ENCODE data around the gene AP5S1. TPM values are rescaled to one million over a fixed set of nuclear protein-coding genes. Genes with fewer than 3 reads are reported as not detected.

Gene AP5S1
- total RNA-seq: 10 to 100 TPM; 10.6 to 17.8 TPM

DNA sequence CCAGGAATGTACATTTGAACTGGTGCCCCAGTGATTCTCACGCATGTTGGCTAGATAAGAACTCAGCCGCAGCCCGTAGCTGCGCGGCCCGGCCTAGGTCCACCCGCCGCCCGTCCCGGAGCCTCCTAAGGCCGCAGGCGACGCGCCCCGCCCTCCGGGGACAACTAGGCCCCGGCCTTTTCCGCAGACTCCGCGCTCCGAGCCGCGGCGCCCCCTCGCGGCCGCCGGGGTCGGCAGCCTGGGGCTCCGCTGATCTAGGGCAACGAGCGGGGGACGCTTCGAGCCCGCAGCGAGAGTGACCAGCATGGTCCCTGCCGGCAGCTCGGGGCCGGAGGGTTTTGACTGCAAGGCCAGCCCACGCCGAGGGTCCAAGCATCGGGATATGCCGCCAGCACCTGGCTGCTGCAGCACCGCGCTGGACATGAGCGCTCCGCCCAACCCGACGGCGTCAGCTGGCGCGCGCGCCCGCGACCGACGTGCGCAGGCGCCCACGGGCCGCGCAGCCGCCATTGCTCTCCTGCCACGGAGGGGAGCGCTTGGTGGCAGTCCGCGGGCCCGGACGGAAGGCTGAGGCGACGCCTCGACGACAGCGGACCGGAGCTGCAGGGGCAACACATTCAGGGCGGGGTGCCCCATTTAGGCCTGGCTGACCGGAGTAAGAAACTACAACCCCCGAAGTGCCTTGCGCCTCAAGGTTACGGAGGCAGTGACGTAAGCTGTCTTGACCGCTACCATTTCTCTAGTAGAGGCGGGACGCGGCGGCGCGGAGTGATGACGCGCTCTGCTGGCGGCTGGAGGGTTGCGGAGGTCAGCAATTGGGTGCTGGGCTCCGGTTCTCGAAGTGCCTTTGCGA lies at the start of gene AP5S1:
Gene AP5S1 (plus strand): TSS at position 500 of the 853 bp plus-strand sequence. CDS start 1,571 bp downstream, outside the sequence.
- Mint-ChIP-seq H3K36me3 (peaks cover 0 to 14% of the 10 kb centered on the region in 2 donors), H3K9me3 (no peaks in the 10 kb centered on the region), H3K27ac (peak within 1 kb of the TSS; percentile 96 to 97)
- DNase-seq (ENCODE audit: low spot score in 2 of 2) (peak; percentile 94 to 96), ATAC-seq (peak; percentile 86 to 90)

- ATAC-seq (no peak), DNase-seq (ENCODE audit: low spot score in 2 of 2) (no peak)
- H3K27ac Mint-ChIP-seq: no peak overlapping the region
- no peaks in the 10 kb centered on the region for H3K9me3 Mint-ChIP-seq
- H3K36me3 Mint-ChIP-seq: no peaks in the 10 kb centered on the region
Measured at GRCh38 chr20:3771552-3772058, 48.7 kb upstream of the AP5S1 start.

DNA sequence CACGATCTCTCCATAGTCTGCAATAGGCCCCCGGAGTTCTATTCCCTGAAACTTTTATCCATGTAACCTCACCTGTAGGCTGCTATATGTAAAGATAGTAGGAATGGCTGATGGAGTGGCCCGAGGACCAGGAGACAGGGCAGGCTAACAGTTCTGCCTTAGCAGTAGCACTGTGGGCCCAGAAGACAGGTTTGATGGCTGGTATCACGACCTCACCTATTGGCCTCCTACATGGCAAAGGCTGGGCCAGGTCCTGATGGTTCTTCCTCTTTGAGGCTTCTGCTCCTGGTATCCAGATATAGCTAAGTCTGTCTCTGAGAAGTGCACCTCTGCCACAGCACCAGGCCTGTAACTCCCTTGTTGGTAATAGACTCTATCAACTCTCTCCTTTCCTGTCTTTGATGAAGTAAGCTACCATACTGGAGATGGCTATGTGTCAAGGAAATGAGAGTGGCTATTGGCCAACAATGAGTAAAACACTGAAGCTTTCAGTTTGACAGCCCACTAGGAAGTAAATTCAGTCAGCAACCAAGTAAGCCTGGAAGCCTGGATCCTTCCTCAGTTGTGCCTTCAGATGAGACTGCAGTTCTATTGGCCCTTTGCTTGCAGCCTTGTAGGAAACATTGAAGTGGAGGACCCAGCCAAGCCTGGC lies 44.8 kb upstream of the AP5S1 start:
- H3K9me3 Mint-ChIP-seq: no peaks in the 10 kb centered on the region
- H3K36me3 Mint-ChIP-seq: no peaks in the 10 kb centered on the region
- DNase-seq (ENCODE audit: low spot score in 2 of 2): no peak
- ATAC-seq: peak in 1 of 2 donors; percentile 17
- H3K27ac Mint-ChIP-seq: no peak overlapping the region

- Mint-ChIP-seq H3K36me3 (no peaks in the 10 kb centered on the region), H3K9me3 (no peaks in the 10 kb centered on the region), H3K27ac (peak overlapping the region in 1 of 2 donors; percentile 51)
- ATAC-seq (peak; percentile 40 to 63), DNase-seq (ENCODE audit: low spot score in 2 of 2) (no peak)
Measured at GRCh38 chr20:3777381-3777715, 43.0 kb upstream of the AP5S1 start.

DNA sequence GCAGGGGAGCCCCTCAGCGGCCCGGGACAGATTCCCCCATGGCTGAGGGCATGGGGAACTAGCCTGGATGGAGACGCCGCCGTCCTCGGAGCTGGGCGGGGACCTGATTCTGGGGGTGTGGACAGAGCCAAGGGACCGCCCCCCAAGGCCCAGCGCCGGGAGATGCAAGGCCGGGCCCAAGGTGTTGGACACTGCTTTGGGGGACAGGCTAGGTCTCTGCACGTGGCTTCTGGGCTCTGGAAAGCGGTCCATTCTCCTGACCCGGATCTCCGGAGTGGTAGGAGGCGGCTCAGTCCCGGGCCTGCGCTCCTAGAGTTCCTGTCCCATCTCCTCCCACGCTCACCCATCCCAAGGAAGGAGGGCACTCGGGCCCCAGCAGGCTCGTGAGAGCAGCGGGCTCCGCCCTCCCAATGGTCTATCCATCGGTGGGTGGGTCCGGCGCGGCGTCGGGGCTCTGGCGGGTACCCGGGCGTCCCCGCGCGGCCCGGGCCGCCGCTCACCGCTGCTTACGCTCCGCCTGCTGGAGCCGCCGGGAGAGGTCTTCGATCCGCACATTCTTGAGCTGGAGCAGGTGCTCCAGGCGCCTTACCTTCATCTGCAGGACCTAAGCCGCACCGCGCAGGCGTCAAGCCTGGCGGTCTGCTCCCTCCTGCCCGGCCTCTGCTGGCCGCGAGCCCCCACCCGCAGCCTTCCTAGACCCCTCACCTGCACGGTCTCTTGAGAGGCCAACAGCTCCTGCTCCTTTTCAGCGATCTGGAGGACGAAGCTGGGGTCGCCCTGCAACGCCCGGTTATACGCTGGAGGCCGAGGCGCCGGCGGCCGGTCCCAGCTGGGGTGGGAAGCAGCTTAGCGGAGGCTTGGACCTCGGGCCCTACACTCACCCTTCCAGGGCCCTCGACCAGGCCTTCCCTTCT lies 42.4 kb upstream of the AP5S1 start:
- H3K27ac Mint-ChIP-seq: peak overlapping the region in 1 of 2 donors; percentile 51
- peak; percentile 71 to 79 for ATAC-seq

DNA sequence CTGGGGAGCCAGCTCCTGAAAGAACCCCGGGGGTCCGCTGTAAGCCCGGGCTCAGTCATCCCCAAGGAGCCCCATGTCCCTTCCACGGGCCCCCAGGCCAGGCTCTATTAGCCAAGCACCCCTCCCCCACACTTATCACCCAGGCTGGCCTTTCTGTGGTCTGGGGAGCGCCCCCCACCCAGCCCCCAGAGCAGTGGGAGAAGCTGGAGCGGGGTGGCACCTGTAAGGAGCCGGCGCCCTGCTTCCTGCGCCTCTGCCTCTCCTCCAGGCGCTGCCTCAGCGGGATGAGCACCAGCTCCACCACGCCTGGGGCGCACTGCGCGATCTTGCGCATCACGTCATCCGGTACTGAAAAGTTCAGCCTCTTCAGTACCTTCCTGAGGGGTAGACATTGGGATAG lies 41.4 kb upstream of the AP5S1 start:
- DNase-seq (ENCODE audit: low spot score in 2 of 2): no peak
- H3K27ac Mint-ChIP-seq: no peak overlapping the region
- no peaks in the 10 kb centered on the region for H3K36me3 Mint-ChIP-seq
- no peak for ATAC-seq
- H3K9me3 Mint-ChIP-seq: no peaks in the 10 kb centered on the region

More for the DNA sequence above, 42.4 kb upstream of the AP5S1 start:
- H3K36me3 Mint-ChIP-seq: no peaks in the 10 kb centered on the region
- peak in 1 of 2 donors; percentile 53 for DNase-seq (ENCODE audit: low spot score in 2 of 2)
- no peaks in the 10 kb centered on the region for H3K9me3 Mint-ChIP-seq

- Mint-ChIP-seq H3K27ac (peak within 1 kb of the TSS in 1 of 2 donors; percentile 74), H3K9me3 (no peaks in the 10 kb centered on the region), H3K36me3 (peaks cover 8 to 9% of the 10 kb centered on the region in 2 donors)
- DNase-seq (ENCODE audit: low spot score in 2 of 2) (peak in 1 of 2 donors; percentile 42), ATAC-seq (peak; percentile 17 to 62)
Measured at GRCh38 chr20:3781153-3781910, 39.0 kb upstream of the AP5S1 start, which contains the start of gene SPEF1. Gene SPEF1 (minus strand): TSS chr20:3781448. CDS start chr20:3781287, 161 bp downstream.

DNA sequence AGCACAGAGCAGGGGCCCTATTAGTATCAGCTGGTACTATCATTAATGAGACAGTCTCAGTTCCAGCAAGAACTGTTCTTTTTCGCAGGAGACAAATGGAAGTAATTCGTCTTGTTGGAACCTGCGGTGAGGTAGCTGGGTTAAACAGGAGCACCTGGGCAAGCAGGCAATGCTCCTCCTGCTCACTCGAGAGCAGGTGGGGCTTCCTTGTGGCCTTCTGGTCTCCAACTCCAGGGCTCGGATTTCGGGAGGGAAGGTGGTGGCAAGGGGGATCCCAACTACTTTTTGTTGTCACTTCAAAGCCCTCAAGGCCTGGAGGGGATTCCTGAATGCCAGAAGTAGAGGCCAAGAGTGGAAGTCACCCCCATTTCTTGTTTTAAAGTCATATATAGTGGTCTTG lies 37.8 kb upstream of the AP5S1 start:
- ATAC-seq: no peak
- Mint-ChIP-seq H3K27ac (no peak overlapping the region), H3K9me3 (no peaks in the 10 kb centered on the region), H3K36me3 (peaks cover 8 to 9% of the 10 kb centered on the region in 2 donors)
- no peak for DNase-seq (ENCODE audit: low spot score in 2 of 2)

GRCh38 chr20:3783068-3783489 lies 37.3 kb upstream of the AP5S1 start:
- no peak for ATAC-seq
- Mint-ChIP-seq H3K9me3 (no peaks in the 10 kb centered on the region), H3K36me3 (peaks cover 8 to 9% of the 10 kb centered on the region in 2 donors), H3K27ac (peak overlapping the region in 1 of 2 donors; percentile 19)
- no peak for DNase-seq (ENCODE audit: low spot score in 2 of 2)

GRCh38 chr20:3783511-3784195 lies 36.7 kb upstream of the AP5S1 start:
- Mint-ChIP-seq H3K9me3 (no peaks in the 10 kb centered on the region), H3K27ac (peak overlapping the region in 1 of 2 donors; percentile 19), H3K36me3 (peaks cover 8 to 9% of the 10 kb centered on the region in 2 donors)
- ATAC-seq (no peak), DNase-seq (ENCODE audit: low spot score in 2 of 2) (no peak)

- DNase-seq (ENCODE audit: low spot score in 2 of 2) (no peak), ATAC-seq (no peak)
- Mint-ChIP-seq H3K36me3 (peaks cover 8 to 9% of the 10 kb centered on the region in 2 donors), H3K9me3 (no peaks in the 10 kb centered on the region), H3K27ac (peak overlapping the region; percentile 51 to 63)
Measured at GRCh38 chr20:3784216-3784853, 36.0 kb upstream of the AP5S1 start.

DNA sequence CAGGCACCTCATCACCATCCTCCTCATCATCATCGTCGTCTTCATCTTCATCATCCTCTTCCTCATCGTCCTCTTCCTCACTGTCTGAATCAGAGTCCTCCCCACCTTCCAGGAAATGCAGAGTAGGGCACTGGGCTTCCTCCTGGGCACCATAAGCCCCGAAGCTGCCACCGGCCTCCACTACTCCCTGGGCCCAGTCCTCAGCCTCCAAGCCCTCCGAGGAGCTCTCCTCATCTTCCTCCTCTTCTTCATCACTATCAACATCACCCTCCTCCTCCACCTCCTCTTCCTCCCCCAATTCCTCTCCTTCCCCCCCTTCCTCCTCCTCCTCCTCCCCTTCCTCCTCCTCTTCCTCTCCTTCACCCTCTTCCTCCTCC lies 35.5 kb upstream of the AP5S1 start:
- Mint-ChIP-seq H3K27ac (peak overlapping the region; percentile 51 to 63), H3K9me3 (no peaks in the 10 kb centered on the region), H3K36me3 (peaks cover 8 to 9% of the 10 kb centered on the region in 2 donors)
- no peak for ATAC-seq
- no peak for DNase-seq (ENCODE audit: low spot score in 2 of 2)

DNA sequence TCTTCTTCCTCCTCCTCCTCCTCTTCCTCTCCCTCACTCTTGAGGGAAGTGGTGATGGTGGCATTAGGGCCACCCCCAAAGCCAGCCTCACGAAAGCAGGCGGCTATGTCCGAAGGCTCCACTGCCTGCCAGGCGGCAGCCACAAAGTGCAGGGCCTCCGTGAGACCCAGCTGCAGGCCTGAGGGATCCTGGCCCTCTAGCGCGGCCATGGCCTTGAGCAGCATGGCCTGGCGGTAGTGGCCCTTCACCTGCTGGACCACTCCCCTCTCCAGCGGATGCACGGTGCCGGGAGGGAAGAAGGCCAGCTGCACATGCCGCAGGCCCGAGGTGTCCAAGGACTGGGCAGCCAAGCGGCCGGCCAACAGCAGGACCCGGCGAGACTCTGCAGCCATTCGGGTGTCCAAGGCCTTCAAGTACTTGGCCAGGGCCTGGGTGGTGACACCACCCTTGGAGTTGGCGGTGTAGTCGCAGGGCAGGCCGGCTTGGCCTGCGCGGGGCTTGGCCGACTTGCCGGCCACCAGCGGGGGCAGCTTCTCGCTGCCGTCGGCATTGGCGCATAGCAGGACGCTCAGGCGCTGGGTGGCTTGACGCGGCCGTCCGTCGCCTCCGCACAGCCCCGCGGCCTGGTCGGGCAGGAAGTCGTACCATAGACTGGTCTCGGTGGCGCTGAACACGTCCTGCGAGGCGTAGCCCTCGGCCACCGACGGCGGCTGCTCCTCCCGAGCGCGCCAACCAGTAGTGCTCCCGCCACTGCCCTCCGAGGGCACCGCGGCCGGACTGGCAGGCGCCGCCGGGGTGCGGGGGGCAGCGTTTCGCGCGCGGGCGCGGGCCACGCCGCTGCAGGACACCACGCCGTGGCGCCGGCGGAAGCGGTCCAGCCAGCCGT lies 34.9 kb upstream of the AP5S1 start:
- peaks cover 8 to 9% of the 10 kb centered on the region in 2 donors for H3K36me3 Mint-ChIP-seq
- no peaks in the 10 kb centered on the region for H3K9me3 Mint-ChIP-seq
- DNase-seq (ENCODE audit: low spot score in 2 of 2): no peak
- ATAC-seq: no peak
- H3K27ac Mint-ChIP-seq: peak overlapping the region in 1 of 2 donors; percentile 51

- ATAC-seq (peak; percentile 41 to 59), DNase-seq (ENCODE audit: low spot score in 2 of 2) (no peak)
- Mint-ChIP-seq H3K9me3 (no peaks in the 10 kb centered on the region), H3K27ac (peak overlapping the region in 1 of 2 donors; percentile 44), H3K36me3 (peaks cover 8 to 9% of the 10 kb centered on the region in 2 donors)
Measured at GRCh38 chr20:3786126-3786484, 34.2 kb upstream of the AP5S1 start.

Measured in activated naive CD4-positive, alpha-beta T cell treated with anti-CD3 and anti-CD28 coated beads, Interleukin-2, amount 50 U/mL, for 72 hours (primary cell).